ENCODE results near the gene PACRG.

The PACRG gene

DNA sequence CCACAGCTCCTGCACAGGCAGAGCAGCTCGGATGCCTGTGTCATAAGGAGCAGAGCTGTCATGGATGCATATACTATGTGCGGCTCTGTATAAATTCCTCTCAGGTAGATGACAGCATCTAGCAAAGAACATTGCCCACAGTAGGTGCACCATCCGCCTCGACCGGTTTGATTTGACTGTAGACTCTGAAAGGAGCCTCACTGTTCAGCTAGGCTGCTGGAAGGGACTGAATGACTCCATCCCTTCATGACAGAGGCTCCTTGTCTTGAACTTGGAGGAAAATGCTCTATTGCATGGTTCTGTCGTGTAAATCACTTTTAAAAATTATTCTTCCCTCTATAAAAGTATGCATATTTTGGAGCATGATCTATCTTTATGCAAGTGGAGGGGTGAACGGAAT is 557.9 kb downstream of the PACRG start:
- no peak for DNase-seq (ENCODE audit: low read depth, low spot score)

DNA sequence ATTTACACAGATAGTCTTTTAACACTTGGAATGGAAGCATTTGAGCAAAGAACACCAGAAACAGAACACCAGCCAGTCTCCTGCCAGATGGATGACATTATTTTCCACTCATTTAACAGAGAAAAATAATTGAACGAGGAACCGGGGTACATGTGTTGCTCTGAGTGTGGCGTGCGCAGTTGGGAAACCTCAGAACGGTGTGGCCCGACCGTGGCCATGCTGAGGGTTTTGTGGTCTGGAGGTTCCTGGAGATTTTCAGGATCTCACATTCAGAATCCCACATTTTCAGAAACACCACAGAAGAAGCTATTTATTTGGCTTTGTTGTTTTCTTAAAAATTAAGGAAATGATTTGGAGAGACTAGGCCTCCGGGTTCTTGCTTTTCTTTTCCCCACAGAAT is 559.9 kb downstream of the PACRG start:
- DNase-seq (ENCODE audit: low read depth, low spot score): no peak

DNA sequence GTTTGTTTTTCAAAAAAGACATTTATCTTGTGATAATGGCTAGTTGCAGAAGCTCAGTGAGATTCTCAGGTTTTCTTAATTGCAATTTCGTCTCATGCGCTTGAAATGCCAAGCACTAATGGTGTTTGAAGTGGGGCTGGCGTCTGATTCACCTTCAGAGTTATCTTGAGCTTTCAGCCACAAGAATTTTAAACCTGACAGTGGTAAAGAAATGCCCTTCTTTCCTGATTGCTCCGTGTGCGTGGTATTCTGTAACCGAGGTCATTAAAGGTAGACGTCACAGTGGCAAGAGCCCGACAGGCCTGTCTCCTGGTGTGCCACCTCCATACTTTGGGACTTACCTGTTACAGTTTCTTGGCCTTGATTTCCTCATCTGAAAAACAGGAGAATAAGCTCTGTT is 560.3 kb downstream of the PACRG start:
- DNase-seq (ENCODE audit: low read depth, low spot score): no peak

DNA sequence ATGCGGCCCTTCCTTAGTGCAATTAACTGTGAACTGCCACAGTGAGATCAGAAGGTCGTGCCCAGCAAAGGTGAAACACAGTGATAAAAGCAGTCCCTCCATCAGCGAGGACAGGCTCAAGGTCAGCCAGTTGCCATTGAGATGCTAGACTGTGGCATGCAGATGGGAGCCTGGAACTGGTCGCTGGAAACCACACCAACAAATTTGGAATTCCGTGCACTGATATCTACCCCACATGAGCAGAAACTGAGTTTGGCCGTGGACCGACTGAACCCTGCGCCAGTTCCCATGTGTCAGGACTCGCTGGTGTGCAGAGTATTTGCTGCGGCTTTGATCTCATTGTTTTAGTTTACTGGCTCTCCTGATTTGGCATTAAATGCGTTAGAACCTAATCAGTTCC is 561.1 kb downstream of the PACRG start:
- no peak for DNase-seq (ENCODE audit: low read depth, low spot score)

DNA sequence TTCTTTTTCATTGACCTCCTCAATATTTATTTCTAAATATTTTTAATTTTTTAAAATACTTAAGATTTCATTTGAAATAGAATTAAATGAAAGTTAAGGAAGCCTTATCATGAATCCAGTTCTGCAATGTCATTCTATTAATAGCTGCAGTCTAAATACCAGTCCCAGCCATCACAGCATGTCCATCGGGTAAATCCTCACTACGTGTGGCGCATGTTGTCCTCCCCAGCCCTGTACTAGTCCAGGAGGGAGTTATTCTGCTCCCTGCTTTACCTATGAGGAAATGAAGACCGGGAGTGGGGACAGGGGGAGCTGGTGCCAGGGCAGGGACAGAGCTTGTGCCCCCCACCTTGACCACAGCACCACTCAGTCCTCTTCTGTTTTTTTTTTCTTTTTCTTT is 561.7 kb downstream of the PACRG start:
- no peak for DNase-seq (ENCODE audit: low read depth, low spot score)

DNA sequence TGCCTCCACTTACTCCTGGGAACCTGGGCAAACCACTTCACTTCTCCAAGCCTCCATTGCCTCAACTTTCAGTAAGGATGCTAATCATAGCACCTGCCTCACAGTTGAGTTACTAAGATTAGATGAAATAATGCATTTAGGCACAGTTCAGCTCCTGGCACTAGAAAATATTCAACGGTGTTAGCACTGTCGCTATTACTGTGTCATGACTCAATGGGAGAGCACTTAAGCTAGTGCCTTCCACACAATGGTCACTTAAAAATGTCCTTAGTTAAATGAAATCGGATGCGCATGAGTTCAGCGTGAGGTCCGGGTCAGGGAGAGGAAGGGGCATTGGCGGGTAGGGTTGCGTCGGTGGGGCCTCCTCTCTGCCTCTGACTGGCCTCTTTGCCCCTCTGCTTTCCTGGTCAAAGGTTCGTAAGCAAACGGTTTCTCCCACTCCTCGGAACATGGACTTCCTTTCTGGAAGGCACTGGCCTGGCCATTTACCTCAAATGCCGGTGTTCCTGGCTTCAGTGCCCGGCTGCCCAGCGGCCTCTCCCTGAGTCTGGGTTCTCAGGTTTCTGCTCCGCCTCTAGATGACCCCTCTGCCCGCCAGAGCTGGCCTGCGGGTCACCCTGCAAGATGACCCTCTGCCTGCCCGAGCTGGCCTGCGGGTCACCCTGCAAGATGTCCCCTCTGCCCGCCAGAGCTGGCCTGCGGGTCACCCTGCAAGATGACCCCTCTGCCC is 562.9 kb downstream of the PACRG start:
- DNase-seq (ENCODE audit: low read depth, low spot score): no peak

DNA sequence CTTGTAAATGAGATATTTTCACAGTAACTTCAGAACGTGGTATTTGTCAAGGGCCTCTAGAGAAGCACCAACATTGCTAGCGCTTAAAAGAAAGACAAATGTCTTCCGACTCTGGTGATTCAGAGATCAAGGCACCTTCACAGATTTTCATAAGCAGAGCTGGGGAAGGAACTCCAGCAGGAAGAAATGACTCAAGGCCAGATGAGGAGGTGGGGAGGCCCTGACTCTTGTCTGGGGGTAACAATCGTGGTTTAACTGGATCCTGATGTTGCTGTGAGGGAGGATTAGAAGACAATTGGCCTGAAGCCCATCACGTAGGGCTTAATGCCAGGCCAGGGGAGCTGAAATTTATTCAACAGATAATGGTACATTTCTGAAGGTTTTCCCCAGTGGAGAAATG is 563.8 kb downstream of the PACRG start:
- no peak for DNase-seq (ENCODE audit: low read depth, low spot score)

DNA sequence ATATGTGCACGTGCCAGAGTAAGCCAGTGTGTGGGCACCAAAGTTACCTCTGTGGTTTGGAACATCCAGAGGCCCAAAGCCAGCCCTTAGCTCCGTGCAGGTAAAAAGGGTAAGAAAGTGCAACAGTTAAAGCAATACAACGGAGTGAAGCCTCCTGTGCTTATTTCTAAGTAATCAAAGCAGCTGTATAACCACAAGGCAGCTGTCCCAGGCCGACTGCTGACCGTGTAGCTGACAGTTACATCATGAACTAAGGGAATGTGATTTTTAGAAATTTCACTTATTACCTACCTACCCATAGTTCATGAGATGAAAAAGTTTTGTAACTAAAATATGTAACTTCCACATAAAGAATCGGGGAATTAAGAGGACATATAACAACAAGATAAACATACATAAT is 565.5 kb downstream of the PACRG start:
- no peak for DNase-seq (ENCODE audit: low read depth, low spot score)

DNA sequence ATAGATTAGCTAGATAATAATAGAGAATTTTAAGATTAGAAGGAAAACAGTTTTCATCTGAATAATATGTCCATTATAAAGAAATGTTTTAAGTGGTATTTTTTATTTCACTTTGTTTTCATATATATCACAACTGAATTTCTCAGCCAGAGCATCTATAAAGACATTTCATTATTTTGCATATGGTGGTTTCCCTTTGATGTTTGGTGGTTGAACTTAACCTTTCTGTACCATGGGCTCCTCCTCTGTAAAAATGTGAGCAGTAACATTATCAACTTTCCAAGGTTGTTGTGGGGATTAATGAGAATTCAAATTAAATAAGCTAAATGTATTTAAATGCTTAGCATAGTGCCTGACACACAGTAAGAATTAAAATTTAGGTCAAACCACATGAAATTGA is 567.0 kb downstream of the PACRG start:
- DNase-seq (ENCODE audit: low read depth, low spot score): no peak

DNA sequence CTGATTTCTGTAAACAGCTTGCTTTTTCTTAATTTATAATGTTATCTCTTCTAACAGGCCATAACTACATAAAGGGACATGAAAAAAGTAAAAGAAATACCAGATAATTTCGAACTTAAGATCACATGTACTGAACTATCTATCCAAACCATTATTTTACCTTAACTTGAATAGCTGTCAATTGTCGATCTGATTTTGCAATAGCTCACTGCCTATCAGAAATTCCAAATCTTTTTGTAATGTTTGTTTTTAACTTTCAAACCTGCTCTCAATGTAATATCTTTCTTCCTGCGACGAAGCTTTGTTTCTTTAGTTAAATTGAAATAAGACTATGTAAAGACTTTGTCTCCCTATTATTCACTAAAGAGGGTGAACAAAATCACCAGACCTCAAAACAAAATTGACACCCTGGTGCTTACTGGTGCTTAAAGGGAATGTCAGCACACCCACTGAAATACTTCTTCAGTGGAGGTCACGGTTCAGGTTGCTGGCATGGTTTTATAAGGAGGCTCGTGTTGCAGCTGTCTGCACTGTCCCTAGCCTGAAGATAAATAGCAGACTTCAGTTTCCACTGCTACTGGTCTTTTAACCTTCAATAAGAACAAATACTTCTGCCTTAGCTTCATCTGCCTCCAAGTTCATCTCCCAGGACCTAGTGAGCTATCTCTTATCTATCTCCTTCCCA is 569.2 kb downstream of the PACRG start:
- DNase-seq (ENCODE audit: low read depth, low spot score): no peak

DNA sequence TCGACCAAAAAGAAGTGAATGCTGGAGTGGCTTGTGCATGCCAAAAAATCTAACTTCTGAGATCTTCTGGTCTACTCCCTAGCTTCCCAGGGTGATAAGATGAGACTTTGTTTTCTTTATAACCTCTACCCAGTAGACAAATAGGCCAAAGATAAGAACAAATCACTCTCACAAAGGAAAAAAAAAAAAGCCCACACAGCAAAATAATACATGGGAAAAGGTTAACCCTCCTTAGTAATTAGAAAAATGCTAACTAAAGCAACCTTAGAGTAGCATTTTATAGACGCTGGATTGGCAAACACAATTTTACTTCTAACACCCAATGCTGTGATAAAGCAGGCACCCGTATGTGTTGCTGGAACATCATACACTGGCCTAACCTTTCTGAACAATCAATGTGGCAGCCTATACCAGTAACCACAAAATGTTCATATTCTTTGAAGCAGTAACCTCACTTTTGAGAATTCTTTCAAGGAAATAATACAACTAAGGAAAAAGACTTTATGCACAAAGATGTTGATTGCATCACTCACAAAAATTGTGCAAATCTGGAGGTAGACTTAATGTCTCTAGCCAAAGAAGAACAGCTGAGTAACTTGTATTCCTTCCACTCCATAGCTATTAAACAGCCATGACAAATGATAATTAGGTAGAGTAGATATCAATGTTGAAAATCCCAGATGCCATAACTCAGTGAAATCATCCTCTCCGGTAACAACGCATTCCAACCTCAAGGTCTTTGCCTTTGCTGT is 570.5 kb downstream of the PACRG start:
- DNase-seq (ENCODE audit: low read depth, low spot score): no peak

DNA sequence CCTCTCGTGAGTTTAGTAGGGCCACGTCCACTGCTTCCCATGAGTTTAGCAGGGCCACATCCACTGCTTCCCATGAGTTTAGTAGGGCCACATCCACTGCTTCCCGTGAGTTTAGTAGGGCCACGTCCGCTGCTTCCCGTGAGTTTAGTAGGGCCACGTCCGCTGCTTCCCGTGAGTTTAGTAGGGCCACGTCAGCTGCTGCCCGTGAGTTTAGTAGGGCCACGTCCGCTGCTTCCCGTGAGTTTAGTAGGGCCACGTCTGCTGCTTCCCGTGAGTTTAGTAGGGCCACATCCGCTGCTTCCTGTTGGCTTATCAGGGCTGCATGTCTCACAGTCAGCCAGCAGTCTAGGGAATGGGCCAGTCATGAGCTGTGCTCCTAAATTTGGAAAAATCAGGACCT is 573.1 kb downstream of the PACRG start:
- DNase-seq (ENCODE audit: low read depth, low spot score): no peak

DNA sequence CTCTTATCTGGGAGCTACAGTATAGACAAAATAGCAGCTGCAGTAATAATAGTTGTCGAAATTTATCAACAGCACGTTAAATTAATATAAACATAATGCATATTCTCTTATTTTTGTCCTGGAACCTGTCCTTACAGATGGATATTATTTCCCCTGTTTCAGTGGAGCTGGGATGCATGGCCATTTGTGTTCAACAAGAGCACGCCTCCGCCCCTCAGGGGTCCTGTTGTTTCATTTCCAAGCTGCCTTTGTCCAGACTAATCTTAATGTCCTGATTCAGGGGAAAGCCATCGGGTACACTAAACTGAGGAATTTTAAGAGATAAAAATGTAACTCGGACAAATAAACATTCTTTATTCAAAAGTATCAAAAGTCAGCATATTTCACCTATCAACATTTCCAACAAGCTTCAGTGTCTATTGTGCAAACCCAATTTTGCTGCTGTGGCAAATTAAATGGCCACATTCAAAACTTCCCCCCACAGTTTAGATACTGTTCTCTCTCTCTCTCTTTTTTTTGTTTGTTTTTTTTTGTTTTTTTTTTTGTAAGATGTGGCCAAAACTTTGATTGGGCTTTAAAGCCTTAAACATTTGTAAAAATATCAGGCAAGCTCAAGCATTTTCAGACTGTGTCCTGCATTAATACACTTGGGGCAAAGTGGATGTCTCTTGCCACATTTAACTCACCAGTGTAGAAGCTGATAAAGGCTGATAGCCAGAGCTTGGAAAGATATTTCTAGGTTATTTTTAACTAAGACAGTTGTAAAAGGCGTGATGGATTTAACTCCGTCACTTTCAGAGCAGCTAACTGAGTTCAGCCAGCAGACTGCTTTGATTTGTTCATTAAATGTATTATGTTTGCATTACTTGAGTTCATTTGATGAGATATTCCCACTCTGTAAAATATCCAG is 574.2 kb downstream of the PACRG start:
- DNase-seq (ENCODE audit: low read depth, low spot score): no peak

DNA sequence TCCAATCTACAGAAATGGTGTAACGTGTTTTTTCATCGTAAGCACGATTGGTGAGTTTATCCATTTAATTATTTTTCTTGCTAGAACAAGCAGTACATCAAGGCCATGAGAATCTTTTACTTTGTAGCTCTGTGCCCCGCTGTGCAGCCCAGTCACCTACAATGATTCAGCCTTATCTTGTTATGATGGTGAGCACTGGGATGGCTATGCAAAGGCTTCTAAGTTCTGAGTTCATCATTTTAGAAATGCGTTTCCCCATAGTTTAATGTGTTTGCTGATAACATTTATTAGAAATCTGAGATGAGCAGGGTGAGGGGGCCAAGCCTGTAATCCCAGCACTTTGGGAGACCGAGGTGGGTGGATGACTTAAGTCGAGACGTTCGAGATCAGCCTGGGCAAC is 575.0 kb downstream of the PACRG start:
- no peak for DNase-seq (ENCODE audit: low read depth, low spot score)

DNA sequence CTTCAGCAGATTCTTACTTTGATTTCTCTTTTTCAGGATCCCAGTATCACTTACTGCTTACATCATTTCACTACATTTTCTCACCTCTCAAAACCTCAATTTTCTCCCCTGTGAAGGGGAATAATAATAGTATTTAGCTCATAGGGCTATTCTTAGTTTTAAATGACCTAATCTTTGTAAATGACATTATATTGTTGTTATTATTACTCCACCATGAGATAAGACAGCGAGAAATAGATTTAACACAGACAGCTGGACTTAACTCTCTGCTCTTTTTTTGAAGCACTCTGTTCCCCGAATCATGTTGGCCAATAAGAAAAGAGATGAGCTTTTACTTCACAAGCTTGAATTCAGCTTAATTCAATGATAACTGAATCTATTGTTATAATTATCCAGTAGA is 578.2 kb downstream of the PACRG start:
- DNase-seq (ENCODE audit: low read depth, low spot score): no peak

DNA sequence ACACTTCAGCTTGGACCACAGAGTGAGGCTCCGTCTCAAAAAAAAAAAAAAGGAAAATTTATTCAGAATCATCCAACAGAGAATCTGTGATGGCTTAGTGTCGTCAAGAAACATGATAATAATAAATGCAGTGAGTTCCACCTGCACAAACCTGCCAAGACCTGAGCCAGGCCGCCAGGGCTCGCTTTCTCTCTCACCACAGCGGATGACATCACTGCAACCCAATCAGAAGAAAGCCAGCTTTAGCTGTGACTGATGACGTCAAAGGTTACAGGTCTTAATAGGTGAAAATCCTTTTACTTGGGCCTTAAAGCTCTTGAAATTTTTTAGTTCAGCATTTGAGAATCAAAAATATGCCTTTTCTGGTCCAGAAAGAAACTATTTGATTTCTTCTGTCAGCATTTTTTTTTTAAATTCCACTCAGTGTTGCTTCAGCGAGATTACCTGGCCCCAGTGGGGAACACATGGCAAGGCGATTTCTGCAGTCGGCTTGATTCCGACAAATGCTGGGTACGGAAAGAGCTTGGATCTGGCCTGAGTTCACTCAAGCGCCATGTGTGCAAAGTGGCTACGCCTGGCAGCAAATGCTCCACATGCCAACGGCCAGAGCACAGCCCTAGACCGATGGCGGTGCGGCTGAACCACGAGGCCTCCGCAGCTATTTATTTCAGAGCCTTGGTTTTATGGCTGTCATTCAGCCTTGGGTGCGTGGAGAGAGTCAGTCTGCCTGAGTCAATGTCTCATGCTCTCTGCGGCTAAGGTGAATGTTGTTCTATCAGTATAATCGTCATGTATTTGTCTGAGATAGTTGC is 581.1 kb downstream of the PACRG start:
- no peak for DNase-seq (ENCODE audit: low read depth, low spot score)

DNA sequence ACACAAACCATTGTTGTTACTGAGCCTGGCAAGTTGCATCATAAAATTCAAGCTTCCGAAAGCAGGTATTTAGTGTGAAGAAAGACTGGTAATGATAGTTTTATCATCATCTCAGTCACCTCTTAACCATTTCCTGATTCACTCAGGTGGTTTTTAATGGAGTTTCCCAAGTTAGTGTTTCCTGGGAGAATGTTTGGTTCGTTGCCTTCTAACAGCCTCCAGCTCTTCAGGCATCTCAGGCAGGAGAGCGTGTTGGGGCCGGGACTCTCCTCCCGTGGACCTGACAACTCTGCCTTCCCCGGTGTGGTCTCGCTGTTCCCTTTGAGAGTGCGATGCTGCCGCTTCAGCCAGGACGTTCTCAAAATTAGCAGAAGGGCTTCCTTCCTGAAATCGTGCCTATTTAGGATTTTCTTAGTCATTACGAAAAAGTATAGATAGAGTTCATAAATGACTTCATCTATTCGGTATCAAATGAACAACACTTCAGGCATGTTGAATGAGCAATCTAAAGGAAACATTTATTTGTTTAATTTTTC is 581.8 kb downstream of the PACRG start:
- DNase-seq (ENCODE audit: low read depth, low spot score): no peak

DNA sequence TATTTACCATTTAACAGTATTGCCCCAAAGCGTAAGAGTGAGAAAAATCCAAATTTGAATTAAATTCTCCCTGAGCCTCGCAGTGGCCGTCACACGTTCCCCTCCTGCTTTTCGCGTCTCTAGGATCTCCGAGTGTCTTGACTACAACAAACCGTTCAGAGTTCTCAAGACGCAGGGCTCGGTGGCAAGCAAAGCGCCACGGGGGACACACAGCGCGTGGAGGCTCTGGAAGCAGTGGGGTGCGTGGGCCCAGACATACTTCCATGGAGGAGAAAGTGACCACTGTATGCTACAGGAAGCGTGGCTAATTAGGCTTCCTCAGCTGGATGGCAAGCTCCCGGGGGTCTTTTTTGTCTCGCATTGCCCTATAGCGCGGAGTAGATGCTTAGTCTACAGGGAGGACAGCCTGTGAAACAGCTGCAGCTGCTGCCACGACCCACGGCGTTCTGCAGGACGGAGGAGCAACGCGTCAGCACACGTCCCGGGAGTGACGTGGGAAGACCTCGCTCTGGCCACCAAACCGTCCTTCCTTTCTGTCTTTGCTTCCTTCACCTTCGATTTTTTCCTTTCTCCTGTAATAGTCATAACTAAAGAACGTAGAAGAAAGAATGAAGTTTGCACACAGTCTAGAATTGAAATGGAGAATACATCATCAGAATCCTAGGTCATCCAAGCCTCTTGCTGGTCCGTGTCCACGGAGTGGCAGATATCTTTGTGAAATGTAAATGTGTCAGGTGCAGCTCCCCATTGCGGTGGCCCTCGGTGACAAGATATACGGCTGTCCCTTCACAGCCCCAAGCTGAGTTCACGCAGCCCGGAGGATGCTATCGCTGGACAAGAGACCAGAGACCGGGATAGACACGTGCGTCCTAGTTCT is 582.6 kb downstream of the PACRG start:
- no peak for DNase-seq (ENCODE audit: low read depth, low spot score)

DNA sequence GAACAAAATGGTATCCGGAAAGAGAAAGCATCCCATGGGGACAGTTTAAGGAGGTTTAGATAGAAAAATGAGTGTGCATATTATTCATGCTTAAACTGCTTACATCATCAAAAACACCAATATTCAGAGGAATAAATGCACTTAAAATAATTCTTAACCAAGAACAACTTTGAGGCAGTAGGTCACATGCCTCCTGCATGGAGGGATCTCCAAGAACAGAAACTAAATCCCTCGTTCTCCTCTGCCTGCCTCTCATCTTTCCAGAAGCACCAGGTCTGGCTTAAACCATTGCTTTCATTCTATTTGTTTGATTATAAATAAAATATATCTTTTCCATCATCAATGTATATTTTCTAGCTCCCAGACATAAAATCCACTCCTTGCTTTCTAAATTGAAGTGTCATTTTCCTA is 583.2 kb downstream of the PACRG start:
- no peak for DNase-seq (ENCODE audit: low read depth, low spot score)

DNA sequence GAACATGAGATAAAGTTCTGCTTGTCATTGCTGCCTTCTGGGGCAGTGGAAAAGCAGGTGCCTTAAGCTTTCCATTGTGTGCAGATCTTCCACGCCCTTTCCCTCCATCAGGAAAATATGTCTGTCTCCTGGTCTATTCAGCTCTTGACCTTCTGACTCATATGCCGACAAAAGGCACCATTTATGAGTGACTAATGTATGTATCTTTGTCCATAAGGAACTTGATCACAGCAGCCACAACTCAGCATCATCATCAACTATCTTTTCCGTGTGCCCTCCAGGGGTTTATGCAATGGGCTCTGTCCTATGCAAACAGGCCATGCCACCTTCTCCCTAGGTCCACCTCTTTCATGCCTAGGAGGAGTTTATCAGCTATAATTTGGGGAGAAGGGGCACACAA is 584.1 kb downstream of the PACRG start:
- DNase-seq (ENCODE audit: low read depth, low spot score): no peak
